ENCODE measurements around the gene LCTL. TPM values are rescaled to one million over a fixed set of nuclear protein-coding genes. Genes with fewer than 3 reads are reported as not detected.
"Not testable (repeated sequence)": the region's sequence is repeated elsewhere in the genome, so short reads cannot be mapped to it uniquely, and the experiment has no call there.

The LCTL gene
- total and polyA plus RNA-seq, 5 donors from 2014 or later: 0.11 TPM; not detected in 4

DNA sequence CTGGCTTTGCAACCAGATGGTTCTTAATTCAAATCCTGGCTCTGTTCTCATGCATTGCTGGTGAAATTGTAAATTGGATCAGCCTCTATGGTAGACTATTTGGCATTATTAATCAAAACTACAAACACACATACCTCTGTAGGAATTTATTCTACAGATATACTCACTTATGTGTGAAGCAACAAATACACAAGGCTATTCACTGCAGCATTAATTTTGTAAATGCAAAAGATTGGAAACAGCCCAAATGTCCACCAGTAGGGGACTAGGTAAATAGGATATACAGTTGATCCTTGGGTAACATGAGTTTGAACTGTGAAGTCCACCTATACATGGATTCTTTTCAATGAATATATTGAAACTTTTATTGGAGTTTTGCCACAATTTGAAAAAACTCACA lies 29.5 kb upstream of the LCTL start:
- no peaks in the 10 kb centered on the region for H3K4me1 ChIP-seq (ENCODE audit: control insufficient read depth, insufficient read depth, low read length, poor library complexity, severe bottlenecking)

DNA sequence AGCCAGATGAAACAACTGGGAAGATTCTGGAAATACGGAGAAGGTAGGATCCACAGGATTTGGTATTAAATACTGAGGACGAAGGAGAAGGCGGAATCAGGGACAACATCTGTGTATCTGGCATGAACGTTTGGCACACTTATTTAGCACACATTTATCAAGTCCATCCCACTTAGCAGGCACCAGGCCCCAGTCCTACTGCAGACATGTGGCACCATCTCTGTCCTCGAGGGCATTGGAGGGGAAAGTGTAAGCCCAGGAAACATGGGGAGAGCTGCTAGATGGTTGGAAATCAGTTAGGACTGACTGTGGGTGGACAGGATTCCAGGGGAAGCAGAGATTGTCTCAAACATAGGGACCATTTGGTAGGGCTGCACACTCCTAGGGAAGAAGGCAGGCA lies 29.0 kb upstream of the LCTL start:
- H3K4me3 ChIP-seq (ENCODE audit: low read depth, low read length): no peak overlapping the region
- H3K4me1 Mint-ChIP-seq: peaks cover 0 to 3% (median 0%) of the 10 kb centered on the region in 4 donors
- no peaks in the 10 kb centered on the region for H3K36me3 Mint-ChIP-seq
- no peak overlapping the region for H3K27ac ChIP-seq (ENCODE audit: insufficient read depth, low read length, poor library complexity, severe bottlenecking)
- H3K27ac Mint-ChIP-seq: no peak overlapping the region
- no peaks in the 10 kb centered on the region for H3K27me3 ChIP-seq (ENCODE audit: control insufficient read depth, insufficient read depth, low read length)
- no peak for ATAC-seq (ENCODE audit: low read depth in 2 of 2)
- DNase-seq: no peak
- H3K4me1 ChIP-seq (ENCODE audit: control insufficient read depth, insufficient read depth, low read length, poor library complexity, severe bottlenecking): no peaks in the 10 kb centered on the region
- no peaks in the 10 kb centered on the region for H3K9me3 ChIP-seq (ENCODE audit: control insufficient read depth in 2 of 2, low read length in 2 of 2)
- H3K4me3 Mint-ChIP-seq: no peak overlapping the region
- H3K9me3 Mint-ChIP-seq: no peaks in the 10 kb centered on the region
- no peaks in the 10 kb centered on the region for H3K36me3 ChIP-seq (ENCODE audit: control insufficient read depth, insufficient read depth, low read length)
- H3K27me3 Mint-ChIP-seq: peaks cover 9% of the 10 kb centered on the region

More for the DNA sequence above, 29.5 kb upstream of the LCTL start:
- Mint-ChIP-seq H3K36me3 (no peaks in the 10 kb centered on the region), H3K9me3 (no peaks in the 10 kb centered on the region), H3K4me3 (no peak overlapping the region), H3K4me1 (peaks cover 0 to 3% (median 0%) of the 10 kb centered on the region in 4 donors), H3K27ac (no peak overlapping the region), H3K27me3 (peaks cover 9% of the 10 kb centered on the region)
- H3K9me3 ChIP-seq (ENCODE audit: control insufficient read depth in 2 of 2, low read length in 2 of 2): no peaks in the 10 kb centered on the region
- H3K36me3 ChIP-seq (ENCODE audit: control insufficient read depth, insufficient read depth, low read length): no peaks in the 10 kb centered on the region
- no peak overlapping the region for H3K4me3 ChIP-seq (ENCODE audit: low read depth, low read length)
- no peaks in the 10 kb centered on the region for H3K27me3 ChIP-seq (ENCODE audit: control insufficient read depth, insufficient read depth, low read length)
- DNase-seq: no peak
- no peak for ATAC-seq (ENCODE audit: low read depth in 2 of 2)
- no peak overlapping the region for H3K27ac ChIP-seq (ENCODE audit: insufficient read depth, low read length, poor library complexity, severe bottlenecking)

GRCh38 chr15:66594344-66594743 lies 28.5 kb upstream of the LCTL start:
- ATAC-seq (ENCODE audit: low read depth in 2 of 2) (no peak), DNase-seq (no peak)
- Mint-ChIP-seq H3K4me3 (no peak overlapping the region), H3K36me3 (no peaks in the 10 kb centered on the region), H3K9me3 (no peaks in the 10 kb centered on the region), H3K27ac (no peak overlapping the region), H3K27me3 (peaks cover 9% of the 10 kb centered on the region), H3K4me1 (peaks cover 0 to 3% (median 0%) of the 10 kb centered on the region in 4 donors)
- Histone ChIP-seq H3K4me1 (ENCODE audit: control insufficient read depth, insufficient read depth, low read length, poor library complexity, severe bottlenecking) (no peaks in the 10 kb centered on the region), H3K27me3 (ENCODE audit: control insufficient read depth, insufficient read depth, low read length) (no peaks in the 10 kb centered on the region), H3K27ac (ENCODE audit: insufficient read depth, low read length, poor library complexity, severe bottlenecking) (no peak overlapping the region), H3K4me3 (ENCODE audit: low read depth, low read length) (no peak overlapping the region), H3K36me3 (ENCODE audit: control insufficient read depth, insufficient read depth, low read length) (no peaks in the 10 kb centered on the region), H3K9me3 (ENCODE audit: control insufficient read depth in 2 of 2, low read length in 2 of 2) (no peaks in the 10 kb centered on the region)

DNA sequence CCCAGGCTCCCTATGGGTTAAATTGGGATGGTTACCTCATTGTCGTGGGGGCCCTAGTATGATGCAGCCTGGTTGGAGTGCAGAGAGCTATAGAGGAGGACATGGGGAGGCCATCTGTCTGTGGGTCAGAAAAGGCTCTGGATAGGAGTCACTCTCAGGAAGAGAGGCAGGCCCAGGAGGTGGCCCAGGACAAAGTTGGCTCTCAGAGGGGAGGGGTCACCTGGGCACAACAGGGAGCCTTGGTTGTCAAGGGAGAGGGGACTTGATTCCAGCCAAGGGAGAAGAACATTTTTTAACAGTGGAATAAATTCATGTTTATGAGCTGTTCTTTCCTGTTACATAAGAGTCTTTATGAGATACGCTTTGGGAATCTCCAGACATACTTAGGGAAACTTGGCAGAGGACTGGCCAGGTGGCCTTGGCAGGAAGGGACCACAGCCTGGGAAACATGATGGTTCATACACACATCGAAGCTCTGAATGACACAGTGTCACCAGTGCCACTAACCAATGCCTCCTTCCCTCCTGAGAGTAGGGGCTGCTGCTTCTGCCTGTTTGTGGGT lies 27.5 kb upstream of the LCTL start:
- Histone ChIP-seq H3K4me3 (ENCODE audit: low read depth, low read length) (no peak overlapping the region), H3K27ac (ENCODE audit: insufficient read depth, low read length, poor library complexity, severe bottlenecking) (no peak overlapping the region), H3K27me3 (ENCODE audit: control insufficient read depth, insufficient read depth, low read length) (no peaks in the 10 kb centered on the region), H3K9me3 (ENCODE audit: control insufficient read depth in 2 of 2, low read length in 2 of 2) (no peaks in the 10 kb centered on the region), H3K36me3 (ENCODE audit: control insufficient read depth, insufficient read depth, low read length) (no peaks in the 10 kb centered on the region), H3K4me1 (ENCODE audit: control insufficient read depth, insufficient read depth, low read length, poor library complexity, severe bottlenecking) (no peaks in the 10 kb centered on the region)
- H3K9me3 Mint-ChIP-seq: no peaks in the 10 kb centered on the region
- ATAC-seq (ENCODE audit: low read depth in 2 of 2) (no peak), DNase-seq (no peak)
- H3K27me3 Mint-ChIP-seq: peaks cover 12% of the 10 kb centered on the region
- no peak overlapping the region for H3K27ac Mint-ChIP-seq
- no peaks in the 10 kb centered on the region for H3K36me3 Mint-ChIP-seq
- peaks cover 0 to 2% (median 0%) of the 10 kb centered on the region in 4 donors for H3K4me1 Mint-ChIP-seq
- no peak overlapping the region for H3K4me3 Mint-ChIP-seq

DNA sequence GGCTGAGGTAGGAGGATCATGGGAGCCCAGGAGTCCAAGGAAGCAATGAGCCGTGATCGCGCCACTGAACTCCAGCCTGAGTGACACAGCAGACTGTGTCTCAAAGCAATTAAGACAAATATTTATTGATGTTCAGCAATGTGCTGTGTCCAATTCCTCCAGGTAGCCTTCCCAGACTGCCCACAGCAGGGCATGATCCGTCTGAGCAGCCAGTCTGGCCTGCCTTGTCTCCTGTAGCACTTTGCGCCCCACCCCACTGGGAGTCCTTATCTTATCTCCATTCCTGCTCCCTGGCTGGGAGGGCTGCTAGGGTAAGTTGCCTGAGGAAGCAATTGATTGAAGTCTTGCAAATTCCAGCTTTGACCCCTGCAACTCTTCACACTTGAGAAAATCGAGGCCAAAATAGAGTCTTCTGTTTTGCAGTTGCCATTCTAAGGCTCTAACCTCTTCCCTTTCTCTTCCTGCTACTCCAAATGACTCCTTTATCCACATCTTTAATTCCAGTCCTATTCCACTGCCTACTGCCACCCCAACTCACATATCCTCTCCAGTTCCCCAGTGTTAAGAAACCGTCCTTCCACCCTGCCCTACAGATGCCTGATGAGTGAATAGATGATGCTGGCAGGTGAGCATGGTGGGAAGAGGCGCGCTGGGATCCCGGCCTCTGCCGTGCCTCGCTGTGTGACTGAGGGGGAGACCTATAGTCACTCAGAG lies 26.9 kb upstream of the LCTL start:
- Mint-ChIP-seq H3K27ac (no peak overlapping the region), H3K4me1 (no peaks in the 10 kb centered on the region), H3K36me3 (no peaks in the 10 kb centered on the region), H3K4me3 (no peak overlapping the region), H3K27me3 (peaks cover 18% of the 10 kb centered on the region), H3K9me3 (no peaks in the 10 kb centered on the region)
- Histone ChIP-seq H3K4me1 (ENCODE audit: control insufficient read depth, insufficient read depth, low read length, poor library complexity, severe bottlenecking) (no peaks in the 10 kb centered on the region), H3K27me3 (ENCODE audit: control insufficient read depth, insufficient read depth, low read length) (peaks cover 2% of the 10 kb centered on the region), H3K27ac (ENCODE audit: insufficient read depth, low read length, poor library complexity, severe bottlenecking) (no peak overlapping the region), H3K4me3 (ENCODE audit: low read depth, low read length) (no peak overlapping the region), H3K9me3 (ENCODE audit: control insufficient read depth in 2 of 2, low read length in 2 of 2) (no peaks in the 10 kb centered on the region), H3K36me3 (ENCODE audit: control insufficient read depth, insufficient read depth, low read length) (no peaks in the 10 kb centered on the region)
- no peak for DNase-seq
- no peak for ATAC-seq (ENCODE audit: low read depth in 2 of 2)

- ATAC-seq (ENCODE audit: low read depth in 2 of 2) (no peak), DNase-seq (no peak)
- Histone ChIP-seq H3K9me3 (ENCODE audit: control insufficient read depth in 2 of 2, low read length in 2 of 2) (no peaks in the 10 kb centered on the region), H3K4me3 (ENCODE audit: low read depth, low read length) (no peak overlapping the region), H3K4me1 (ENCODE audit: control insufficient read depth, insufficient read depth, low read length, poor library complexity, severe bottlenecking) (no peaks in the 10 kb centered on the region), H3K27ac (ENCODE audit: insufficient read depth, low read length, poor library complexity, severe bottlenecking) (no peak overlapping the region), H3K36me3 (ENCODE audit: control insufficient read depth, insufficient read depth, low read length) (no peaks in the 10 kb centered on the region), H3K27me3 (ENCODE audit: control insufficient read depth, insufficient read depth, low read length) (peaks cover 2% of the 10 kb centered on the region)
- H3K9me3 Mint-ChIP-seq: no peaks in the 10 kb centered on the region
- H3K36me3 Mint-ChIP-seq: no peaks in the 10 kb centered on the region
- H3K4me1 Mint-ChIP-seq: peaks cover 0 to 2% (median 0%) of the 10 kb centered on the region in 4 donors
- peaks cover 18% of the 10 kb centered on the region for H3K27me3 Mint-ChIP-seq
- H3K4me3 Mint-ChIP-seq: no peak overlapping the region
- no peak overlapping the region for H3K27ac Mint-ChIP-seq
Measured at GRCh38 chr15:66591322-66591862, 25.6 kb upstream of the LCTL start.

DNA sequence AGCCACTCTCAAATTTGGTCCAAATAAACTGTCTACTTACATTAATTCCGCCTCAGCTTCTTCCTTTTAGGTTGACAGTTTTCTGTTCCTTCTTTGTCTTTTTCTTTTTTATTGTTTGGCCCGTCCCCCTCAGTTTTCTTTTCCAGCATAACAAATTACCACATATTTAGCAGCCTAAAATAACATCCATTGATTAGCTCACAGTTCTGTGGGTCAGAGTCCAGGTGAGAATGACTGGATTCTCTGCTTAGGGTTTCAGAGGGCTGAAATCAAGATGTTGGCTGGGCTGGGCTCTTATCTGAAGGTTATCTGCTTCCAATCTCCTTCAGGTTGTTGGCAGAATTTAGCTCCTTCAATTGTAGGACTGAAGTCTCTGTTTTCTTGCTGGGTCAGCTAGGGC lies 24.6 kb upstream of the LCTL start:
- H3K9me3 ChIP-seq (ENCODE audit: control insufficient read depth in 2 of 2, low read length in 2 of 2): no peaks in the 10 kb centered on the region
- H3K27ac Mint-ChIP-seq: no peak overlapping the region

GRCh38 chr15:66589429-66589828 lies 23.6 kb upstream of the LCTL start:
- not testable (repeated sequence) for H3K27me3 ChIP-seq (ENCODE audit: control insufficient read depth, insufficient read depth, low read length); DNase-seq; H3K27ac Mint-ChIP-seq; H3K4me1 ChIP-seq (ENCODE audit: control insufficient read depth, insufficient read depth, low read length, poor library complexity, severe bottlenecking); H3K9me3 Mint-ChIP-seq; H3K9me3 ChIP-seq (ENCODE audit: control insufficient read depth in 2 of 2, low read length in 2 of 2); H3K36me3 ChIP-seq (ENCODE audit: control insufficient read depth, insufficient read depth, low read length); ATAC-seq (ENCODE audit: low read depth in 2 of 2); H3K4me3 ChIP-seq (ENCODE audit: low read depth, low read length); H3K4me1 Mint-ChIP-seq; H3K27ac ChIP-seq (ENCODE audit: insufficient read depth, low read length, poor library complexity, severe bottlenecking); H3K36me3 Mint-ChIP-seq; H3K4me3 Mint-ChIP-seq
- peaks cover 18% of the 10 kb centered on the region for H3K27me3 Mint-ChIP-seq

More for the DNA sequence above, 24.6 kb upstream of the LCTL start:
- Histone ChIP-seq H3K4me1 (ENCODE audit: control insufficient read depth, insufficient read depth, low read length, poor library complexity, severe bottlenecking) (no peaks in the 10 kb centered on the region), H3K36me3 (ENCODE audit: control insufficient read depth, insufficient read depth, low read length) (no peaks in the 10 kb centered on the region), H3K27me3 (ENCODE audit: control insufficient read depth, insufficient read depth, low read length) (peaks cover 2% of the 10 kb centered on the region), H3K27ac (ENCODE audit: insufficient read depth, low read length, poor library complexity, severe bottlenecking) (no peak overlapping the region), H3K4me3 (ENCODE audit: low read depth, low read length) (no peak overlapping the region)
- DNase-seq: no peak
- Mint-ChIP-seq H3K4me3 (no peak overlapping the region), H3K9me3 (no peaks in the 10 kb centered on the region), H3K27me3 (peaks cover 18% of the 10 kb centered on the region), H3K36me3 (no peaks in the 10 kb centered on the region), H3K4me1 (peaks cover 0 to 4% (median 0%) of the 10 kb centered on the region in 4 donors)
- ATAC-seq (ENCODE audit: low read depth in 2 of 2): no peak
